Measurements from ENCODE around the gene FLOT2.

FLOT2 gene

GRCh38 chr17:28896884-28897768 lies at the start of gene FLOT2:
FLOT2 (minus strand) TSS chr17:28897733; CDS start chr17:28897574, 159 bp downstream.
- peak within 1 kb of the TSS; percentile 83 for H3K4me3 ChIP-seq (replicated peaks; ENCODE audit: low read depth, low read length)
- TF ChIP-seq CTCF (IDR thresholded peaks at IDR 0.05; ENCODE audit: insufficient read depth, low read length, poor library complexity, severe bottlenecking), result peak; percentile 18
- no peaks in the 10 kb centered on the region for H3K27me3 ChIP-seq (replicated peaks; ENCODE audit: control insufficient read depth, insufficient read depth, low read length)
- DNase-seq (ENCODE audit: extremely low read depth, insufficient read length), result peak; percentile 75
- H3K36me3 ChIP-seq (ENCODE audit: control insufficient read depth, insufficient read depth, low read length), result no peaks in the 10 kb centered on the region

GRCh38 chr17:28946239-28946638 lies 48.7 kb upstream of the FLOT2 start:
- DNase-seq (ENCODE audit: extremely low read depth, insufficient read length), result no peak
- TF ChIP-seq CTCF (IDR thresholded peaks at IDR 0.05; ENCODE audit: insufficient read depth, low read length, poor library complexity, severe bottlenecking), result no peak
- Histone ChIP-seq H3K27me3 (replicated peaks; ENCODE audit: control insufficient read depth, insufficient read depth, low read length) (no peaks in the 10 kb centered on the region), H3K4me3 (replicated peaks; ENCODE audit: low read depth, low read length) (peak overlapping the region; percentile 27; the same call in 1 of the 2 replicates), H3K36me3 (ENCODE audit: control insufficient read depth, insufficient read depth, low read length) (no peaks in the 10 kb centered on the region; the same call in 1 of the 2 replicates)

- Histone ChIP-seq H3K36me3 (ENCODE audit: control insufficient read depth, insufficient read depth, low read length) (no peaks in the 10 kb centered on the region; the same call in 1 of the 2 replicates), H3K27me3 (replicated peaks; ENCODE audit: control insufficient read depth, insufficient read depth, low read length) (no peaks in the 10 kb centered on the region), H3K4me3 (replicated peaks; ENCODE audit: low read depth, low read length) (peak overlapping the region; percentile 27)
- no peak for DNase-seq (ENCODE audit: extremely low read depth, insufficient read length)
- no peak for TF ChIP-seq CTCF (IDR thresholded peaks at IDR 0.05; ENCODE audit: insufficient read depth, low read length, poor library complexity, severe bottlenecking)
Measured at GRCh38 chr17:28944862-28945741, 47.6 kb upstream of the FLOT2 start.

GRCh38 chr17:28944343-28944742 lies 46.8 kb upstream of the FLOT2 start:
- no peak overlapping the region for H3K4me3 ChIP-seq (replicated peaks; ENCODE audit: low read depth, low read length)
- no peaks in the 10 kb centered on the region for H3K27me3 ChIP-seq (replicated peaks; ENCODE audit: control insufficient read depth, insufficient read depth, low read length)
- H3K36me3 ChIP-seq (ENCODE audit: control insufficient read depth, insufficient read depth, low read length), result no peaks in the 10 kb centered on the region; the same call in 1 of the 2 replicates
- no peak for TF ChIP-seq CTCF (IDR thresholded peaks at IDR 0.05; ENCODE audit: insufficient read depth, low read length, poor library complexity, severe bottlenecking)
- DNase-seq (ENCODE audit: extremely low read depth, insufficient read length), result no peak

- Histone ChIP-seq H3K36me3 (ENCODE audit: control insufficient read depth, insufficient read depth, low read length) (no peaks in the 10 kb centered on the region; the same call in 1 of the 2 replicates), H3K4me3 (replicated peaks; ENCODE audit: low read depth, low read length) (no peak overlapping the region), H3K27me3 (replicated peaks; ENCODE audit: control insufficient read depth, insufficient read depth, low read length) (no peaks in the 10 kb centered on the region)
- TF ChIP-seq CTCF (IDR thresholded peaks at IDR 0.05; ENCODE audit: insufficient read depth, low read length, poor library complexity, severe bottlenecking), result no peak
- no peak for DNase-seq (ENCODE audit: extremely low read depth, insufficient read length)
Measured at GRCh38 chr17:28942925-28943324, 45.4 kb upstream of the FLOT2 start.
